ENCODE data around the gene RAB3IL1. TPM values are rescaled to one million over a fixed set of nuclear protein-coding genes. Genes with fewer than 3 reads are reported as not detected.

The RAB3IL1 gene
- total RNA-seq, 1 experiment from 2014 or later = 18.1 TPM

GRCh38 chr11:61848631-61849030, 68.7 kb downstream of the RAB3IL1 start:
- no peak overlapping the region for H3K27ac ChIP-seq (ENCODE audit: low read depth, low read length)
- RAD21 ChIA-PET (ENCODE audit: low non-redundant PET in 1 of 2, low total read pairs in 2 of 2, uncharacterized antibody in 2 of 2, unreplicated experiment in 2 of 2) = no interaction called here
- no peaks in the 10 kb centered on the region for H3K27me3 ChIP-seq (ENCODE audit: insufficient read depth, low read length)
- H3K4me1 ChIP-seq (ENCODE audit: control insufficient read depth in 1 of 2, insufficient read depth in 2 of 2, low read length in 2 of 2) = no peaks in the 10 kb centered on the region
- TF ChIP-seq, protein P1, sequence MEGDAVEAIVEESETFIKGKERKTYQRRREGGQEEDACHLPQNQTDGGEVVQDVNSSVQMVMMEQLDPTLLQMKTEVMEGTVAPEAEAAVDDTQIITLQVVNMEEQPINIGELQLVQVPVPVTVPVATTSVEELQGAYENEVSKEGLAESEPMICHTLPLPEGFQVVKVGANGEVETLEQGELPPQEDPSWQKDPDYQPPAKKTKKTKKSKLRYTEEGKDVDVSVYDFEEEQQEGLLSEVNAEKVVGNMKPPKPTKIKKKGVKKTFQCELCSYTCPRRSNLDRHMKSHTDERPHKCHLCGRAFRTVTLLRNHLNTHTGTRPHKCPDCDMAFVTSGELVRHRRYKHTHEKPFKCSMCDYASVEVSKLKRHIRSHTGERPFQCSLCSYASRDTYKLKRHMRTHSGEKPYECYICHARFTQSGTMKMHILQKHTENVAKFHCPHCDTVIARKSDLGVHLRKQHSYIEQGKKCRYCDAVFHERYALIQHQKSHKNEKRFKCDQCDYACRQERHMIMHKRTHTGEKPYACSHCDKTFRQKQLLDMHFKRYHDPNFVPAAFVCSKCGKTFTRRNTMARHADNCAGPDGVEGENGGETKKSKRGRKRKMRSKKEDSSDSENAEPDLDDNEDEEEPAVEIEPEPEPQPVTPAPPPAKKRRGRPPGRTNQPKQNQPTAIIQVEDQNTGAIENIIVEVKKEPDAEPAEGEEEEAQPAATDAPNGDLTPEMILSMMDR (IDR thresholded peaks at IDR 0.05 in 2 of 3, conservative IDR thresholded peaks at IDR 0.05 in 1 of 3; ENCODE audit: borderline replicate concordance in 1 of 3, insufficient read depth in 1 of 3, low read depth in 2 of 3, low read length in 2 of 3) = no peak
- TF ChIP-seq EGR1 (IDR thresholded peaks at IDR 0.05; ENCODE audit: low read depth) (no peak), EZH2phosphoT487 (IDR thresholded peaks at IDR 0.05; ENCODE audit: borderline replicate concordance) (no peak), SP1 (IDR thresholded peaks at IDR 0.05; ENCODE audit: low read depth) (no peak), REST (IDR thresholded peaks at IDR 0.05; ENCODE audit: low read depth) (no peak), ELF1 (IDR thresholded peaks at IDR 0.05; ENCODE audit: borderline replicate concordance, low read depth) (no peak), SRF (IDR thresholded peaks at IDR 0.05; ENCODE audit: low read depth) (no peak), EZH2 (IDR thresholded peaks at IDR 0.05) (no peak), JUND (IDR thresholded peaks at IDR 0.05) (no peak), CEBPB (IDR thresholded peaks at IDR 0.05; ENCODE audit: low read depth) (no peak), ZFX (IDR thresholded peaks at IDR 0.05) (no peak), POLR2AphosphoS5 (IDR thresholded peaks at IDR 0.05; ENCODE audit: low read depth, low read length) (no peak), YY1 (IDR thresholded peaks at IDR 0.05; ENCODE audit: extremely low read depth, insufficient replicate concordance, low read depth, low read length) (no peak), TCF7L2 (IDR thresholded peaks at IDR 0.05; ENCODE audit: borderline replicate concordance, extremely low read depth, insufficient read depth, insufficient read length) (no peak)
- TF ChIP-seq, protein P2, sequence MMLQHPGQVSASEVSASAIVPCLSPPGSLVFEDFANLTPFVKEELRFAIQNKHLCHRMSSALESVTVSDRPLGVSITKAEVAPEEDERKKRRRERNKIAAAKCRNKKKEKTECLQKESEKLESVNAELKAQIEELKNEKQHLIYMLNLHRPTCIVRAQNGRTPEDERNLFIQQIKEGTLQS (IDR thresholded peaks at IDR 0.05) = no peak
- TF ChIP-seq, protein P3, sequence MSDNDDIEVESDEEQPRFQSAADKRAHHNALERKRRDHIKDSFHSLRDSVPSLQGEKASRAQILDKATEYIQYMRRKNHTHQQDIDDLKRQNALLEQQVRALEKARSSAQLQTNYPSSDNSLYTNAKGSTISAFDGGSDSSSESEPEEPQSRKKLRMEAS (IDR thresholded peaks at IDR 0.05) = no peak
- H3K9ac ChIP-seq (ENCODE audit: low read length) = no peak overlapping the region
- no peaks in the 10 kb centered on the region for H4K20me1 ChIP-seq (ENCODE audit: insufficient read depth)
- no peak overlapping the region for H2AFZ ChIP-seq (ENCODE audit: low read depth, low read length, poor library complexity, severe bottlenecking)
- POLR2A ChIA-PET = no interaction called here
- no peaks in the 10 kb centered on the region for H3K79me2 ChIP-seq (ENCODE audit: insufficient read depth, low read length)
- H3K4me3 ChIP-seq (replicated peaks in 1 of 2; ENCODE audit: low read depth in 1 of 2, low read length in 2 of 2) = no peak overlapping the region
- ATAC-seq = no peak
- no peaks in the 10 kb centered on the region for H3K9me3 ChIP-seq (ENCODE audit: control insufficient read depth in 1 of 2, insufficient read depth in 1 of 2, low read depth in 1 of 2, low read length in 2 of 2)
- no peaks in the 10 kb centered on the region for H3K9me2 ChIP-seq (ENCODE audit: insufficient read depth)
- intact Hi-C loops (cut with micrococcal nuclease) = no loop called here
- CTCF ChIA-PET = no interaction called here
- H3K4me2 ChIP-seq (ENCODE audit: low read length) = no peak overlapping the region
- no peak for DNase-seq (ENCODE audit: low read depth, low spot score)
- no TSS peak for BruUV-seq (replicated peaks)
- H3K36me3 ChIP-seq (ENCODE audit: control insufficient read depth in 1 of 2, insufficient read depth in 2 of 2, low read length in 2 of 2) = no peaks in the 10 kb centered on the region

Data from HCT116 (cell line).